GM23338 (cell line): ENCODE measurements around the gene TENM4. TPM values are rescaled to one million over a fixed set of nuclear protein-coding genes. Genes with fewer than 3 reads are reported as not detected.

ENCODE experiments used
- ATAC-seq: fragments of 200-7000 bp; cut with Tn5 transposase; 3 replicates; pipeline ENCODE4 v1.9.1; 2020
- DNase-seq: peaks from one replicate; pipeline ENCODE4 v3.0.0-alpha.2; 2015; ENCODE audit warnings: low spot score
- H2AFZ ChIP-seq: fragments of 200-600 bp; sonication (generic); 2 replicates; pipeline ENCODE4 v1.8.0; 2016; ENCODE audit warnings: antibody characterized with exemption, mild to moderate bottlenecking, moderate library complexity
- H3F3A ChIP-seq: fragments of 200-600 bp; sonication (generic); replicated peaks from 2 replicates; pipeline ENCODE4 v1.8.0; 2017; ENCODE audit warnings: antibody characterized with exemption, mixed run types, low read depth
- H3K27ac ChIP-seq: fragments of 200-600 bp; sonication (generic); 2 replicates; pipeline ENCODE4 v1.6.1; 2016; ENCODE audit warnings: low read depth
- H3K27me3 ChIP-seq: fragments of 200-600 bp; sonication (generic); 2 replicates; pipeline ENCODE4 v1.8.0; 2016; ENCODE audit warnings: mild to moderate bottlenecking, mixed run types, moderate library complexity; ENCODE audit not compliant: insufficient read depth
- H3K36me3 ChIP-seq: fragments of 200-600 bp; sonication (generic); 2 replicates; pipeline ENCODE4 v1.8.0; 2016; ENCODE audit warnings: mild to moderate bottlenecking; ENCODE audit not compliant: insufficient read depth
- H3K4me1 ChIP-seq: fragments of 200-600 bp; sonication (generic); 2 replicates; pipeline ENCODE4 v1.8.0; 2016; ENCODE audit warnings: mild to moderate bottlenecking, moderate library complexity; ENCODE audit not compliant: insufficient read depth
- H3K4me2 ChIP-seq: fragments of 200-600 bp; sonication (generic); 2 replicates; pipeline ENCODE4 v1.7.1; 2017; ENCODE audit warnings: mixed run types
- H3K4me3 ChIP-seq: fragments of 200-600 bp; sonication (generic); 2 replicates; pipeline ENCODE4 v1.6.1; 2016; ENCODE audit warnings: mixed run types
- H3K79me2 ChIP-seq: fragments of 200-600 bp; sonication (generic); replicated peaks from 2 replicates; pipeline ENCODE4 v1.8.0; 2017; ENCODE audit warnings: mild to moderate bottlenecking; ENCODE audit not compliant: insufficient read depth
- H3K9me2 ChIP-seq: fragments of 200-600 bp; sonication (generic); 2 replicates; pipeline ENCODE4 v1.8.0; 2017; ENCODE audit not compliant: insufficient read depth
- H4K20me1 ChIP-seq: fragments of 200-600 bp; sonication (generic); replicated peaks from 2 replicates; pipeline ENCODE4 v1.8.0; 2017; ENCODE audit warnings: mild to moderate bottlenecking; ENCODE audit not compliant: insufficient read depth
- H3K27ac Mint-ChIP-seq: 2 replicates; pipeline ENCODE4 v1.8.0; 2020; ENCODE audit warnings: inconsistent platforms, mild to moderate bottlenecking, moderate library complexity, mixed read lengths
- H3K27me3 Mint-ChIP-seq: 3 replicates; pipeline ENCODE4 v1.8.0; 2022; ENCODE audit warnings: low read depth, mild to moderate bottlenecking, moderate library complexity, mixed read lengths, inconsistent platforms; ENCODE audit not compliant: insufficient read depth, poor library complexity
- H3K36me3 Mint-ChIP-seq: 3 replicates; pipeline ENCODE4 v1.8.0; 2021; ENCODE audit warnings: low read depth, mild to moderate bottlenecking, inconsistent platforms, moderate library complexity, mixed read lengths
- H3K4me1 Mint-ChIP-seq: 3 replicates; pipeline ENCODE4 v1.8.0; 2020; ENCODE audit warnings: mild to moderate bottlenecking, inconsistent platforms, mixed read lengths
- H3K4me3 Mint-ChIP-seq: 3 replicates; pipeline ENCODE4 v1.8.0; 2021; ENCODE audit warnings: moderate library complexity, mild to moderate bottlenecking, inconsistent platforms, mixed read lengths
- H3K9me3 Mint-ChIP-seq: 3 replicates; pipeline ENCODE4 v1.8.0; 2020; ENCODE audit warnings: moderate library complexity, mild to moderate bottlenecking, inconsistent platforms, mixed read lengths
- CREB1 ChIP-seq: fragments of 250-450 bp; sonication (Bioruptor Pico); IDR thresholded peaks from 2 replicates; pipeline ENCODE4 v1.5.0; 2020; ENCODE audit warnings: low read depth, mild to moderate bottlenecking, moderate library complexity
- ETS1 ChIP-seq: IDR thresholded peaks from 2 replicates; pipeline ENCODE4 v1.6.1; 2016; ENCODE audit warnings: antibody characterized with exemption
- EZH2 ChIP-seq: fragments of 200-600 bp; sonication (generic); IDR thresholded peaks from one replicate; pipeline ENCODE4 v1.8.0; 2017; ENCODE audit warnings: antibody characterized with exemption, mild to moderate bottlenecking, low read depth; ENCODE audit not compliant: unreplicated experiment
- EZH2phosphoT487 ChIP-seq: fragments of 200-600 bp; sonication (generic); IDR thresholded peaks from one replicate; pipeline ENCODE4 v1.8.1; 2018; ENCODE audit warnings: antibody characterized with exemption; ENCODE audit not compliant: unreplicated experiment
- JUNB ChIP-seq: IDR thresholded peaks from one replicate; pipeline ENCODE4 v1.6.1; 2016; ENCODE audit warnings: antibody characterized with exemption; ENCODE audit not compliant: unreplicated experiment
- NANOG ChIP-seq: IDR thresholded peaks from 2 replicates; pipeline ENCODE4 v1.6.1; 2016; ENCODE audit warnings: antibody characterized with exemption, borderline replicate concordance
- REST ChIP-seq: IDR thresholded peaks from one replicate; pipeline ENCODE4 v1.6.1; 2018; ENCODE audit warnings: antibody characterized with exemption; ENCODE audit not compliant: unreplicated experiment
- STAT1 ChIP-seq: IDR thresholded peaks from one replicate; pipeline ENCODE4 v1.6.1; 2016; ENCODE audit warnings: antibody characterized with exemption; ENCODE audit not compliant: unreplicated experiment
- ZNF114 ChIP-seq: fragments of 250-450 bp; sonication (Bioruptor Pico); IDR thresholded peaks from 2 replicates; pipeline ENCODE4 v1.5.0; 2020; ENCODE audit warnings: mild to moderate bottlenecking, moderate library complexity
- ZNF331 ChIP-seq: fragments of 250-450 bp; sonication (Bioruptor Pico); IDR thresholded peaks from 2 replicates; pipeline ENCODE4 v1.5.0; 2020; ENCODE audit warnings: low read depth, mild to moderate bottlenecking, moderate library complexity
- ZNF462 ChIP-seq: fragments of 250-450 bp; sonication (Bioruptor Pico); IDR thresholded peaks from 2 replicates; pipeline ENCODE4 v1.5.0; 2020; ENCODE audit warnings: mild to moderate bottlenecking, moderate library complexity
- polyA plus RNA-seq: library from polyadenylated mRNA; unstranded; fragments of >200 nt; fragmentation: Nextera tagmentation; extraction: Ambion mirVana; gene quantifications from 2 replicates; pipeline ENCODE4 v1.2.1, GENCODE V29; 2016
- total RNA-seq: library from RNA; depleted of rRNA; stranded (reverse); fragments of >200 nt; shearing (Covaris generic); gene quantifications from 2 replicates; pipeline ENCODE4 v1.2.3, GENCODE V29; 2014

Gene TENM4
- total and polyA plus RNA-seq, 2 experiments from 2014 or later: 7.3 TPM

- TF ChIP-seq ZNF462 (CRISPR knock-in tag): no peak
- no peak for TF ChIP-seq STAT1
- TF ChIP-seq NANOG: no peak
Measured at GRCh38 chr11:78784321-78785061, 656.3 kb downstream of the TENM4 start (continued).

GRCh38 chr11:78783846-78784245, 657.0 kb downstream of the TENM4 start:
- H3K4me3 Mint-ChIP-seq: no peak overlapping the region
- 0 out of 2 replicates have a peak overlapping the region, but pooled peaks have one; percentile 17 for H3K4me2 ChIP-seq
- no peaks in the 10 kb centered on the region; the same call in 2 of the 3 replicates for H3K36me3 Mint-ChIP-seq
- no peak for DNase-seq
- H3K27ac Mint-ChIP-seq: no peak overlapping the region
- ATAC-seq: no peak
- H3K4me3 ChIP-seq: no peak overlapping the region
- peaks cover 18% of the 10 kb centered on the region for H3K4me1 ChIP-seq
- no peaks in the 10 kb centered on the region for H3K36me3 ChIP-seq
- no peaks in the 10 kb centered on the region for H4K20me1 ChIP-seq
- H2AFZ ChIP-seq: no peak overlapping the region
- H3K9me3 Mint-ChIP-seq: no peaks in the 10 kb centered on the region
- H3K4me1 Mint-ChIP-seq: peaks cover 21% of the 10 kb centered on the region
- no peaks in the 10 kb centered on the region for H3F3A ChIP-seq
- H3K27me3 Mint-ChIP-seq: peaks cover 3% of the 10 kb centered on the region
- no peaks in the 10 kb centered on the region for H3K79me2 ChIP-seq
- H3K9me2 ChIP-seq: peaks cover 13% of the 10 kb centered on the region
- no peaks in the 10 kb centered on the region for H3K27me3 ChIP-seq
- no peak overlapping the region for H3K27ac ChIP-seq
- no peak for TF ChIP-seq ZNF331
- TF ChIP-seq REST: no peak
- TF ChIP-seq STAT1: no peak
- TF ChIP-seq EZH2phosphoT487: no peak
- TF ChIP-seq CREB1 (CRISPR knock-in tag): no peak
- TF ChIP-seq ETS1: no peak
- TF ChIP-seq EZH2: no peak
- TF ChIP-seq ZNF114: no peak
- no peak for TF ChIP-seq JUNB
